Fibroblast of lung (primary cell): ENCODE data around the gene A3GALT2. TPM values are rescaled to one million over a fixed set of nuclear protein-coding genes. Genes with fewer than 3 reads are reported as not detected.

Experiments
- DNase-seq, 2 donors: peaks; one replicate each; pipeline versions ENCODE4 v3.0.0 to v3.0.0-alpha.2; 2010; ENCODE audit warnings: low read depth in 2 of 2
- H2AFZ ChIP-seq: 2 replicates; pipeline ENCODE4 v1.5.1; 2012; ENCODE audit warnings: low read length, control low read depth, inconsistent platforms
- H3K27ac ChIP-seq: 2 replicates; pipeline ENCODE4 v1.5.1; 2011; ENCODE audit warnings: low read length, control low read depth; ENCODE audit not compliant: insufficient read depth
- H3K27me3 ChIP-seq: 2 replicates; pipeline ENCODE4 v1.5.1; 2011; ENCODE audit warnings: mild to moderate bottlenecking, low read length; ENCODE audit not compliant: control insufficient read depth, insufficient read depth
- H3K36me3 ChIP-seq: 2 replicates; pipeline ENCODE4 v1.5.1; 2011; ENCODE audit warnings: low read length; ENCODE audit not compliant: control insufficient read depth, insufficient read depth
- H3K4me1 ChIP-seq: 2 replicates; pipeline ENCODE4 v1.5.1; 2011; ENCODE audit warnings: low read length; ENCODE audit not compliant: control insufficient read depth, insufficient read depth; ENCODE audit errors: extremely low read depth
- H3K4me2 ChIP-seq: 2 replicates; pipeline ENCODE4 v1.5.1; 2011; ENCODE audit warnings: low read length, control low read depth; ENCODE audit not compliant: insufficient read depth; ENCODE audit errors: extremely low read depth
- H3K4me3 ChIP-seq, 4 experiments: fragments of 200-600 bp in 1 of 4; sonication (generic) in 1 of 4; replicated peaks in 1 of 4; 2 replicates each; pipeline ENCODE4 v1.5.1; 2011 to 2016; ENCODE audit warnings: low read length in 4 of 4, low read depth in 3 of 4, mild to moderate bottlenecking in 3 of 4, control low read depth in 2 of 4, inconsistent platforms in 1 of 4, mixed read lengths in 1 of 4; ENCODE audit not compliant: insufficient read depth in 1 of 4; ENCODE audit errors: control extremely low read depth in 1 of 4
- H3K79me2 ChIP-seq: 2 replicates; pipeline ENCODE4 v1.5.1; 2012; ENCODE audit warnings: mild to moderate bottlenecking, low read length, inconsistent platforms; ENCODE audit not compliant: control insufficient read depth, insufficient read depth
- H3K9ac ChIP-seq: 2 replicates; pipeline ENCODE4 v1.5.1; 2011; ENCODE audit warnings: mild to moderate bottlenecking, low read length, control low read depth; ENCODE audit not compliant: insufficient read depth
- H3K9me3 ChIP-seq: 2 replicates; pipeline ENCODE4 v1.5.1; 2012; ENCODE audit warnings: low read depth, low read length; ENCODE audit not compliant: control insufficient read depth, insufficient read depth
- H4K20me1 ChIP-seq: 2 replicates; pipeline ENCODE4 v1.5.1; 2011; ENCODE audit warnings: low read length; ENCODE audit not compliant: control insufficient read depth, insufficient read depth; ENCODE audit errors: extremely low read depth
- CTCF ChIP-seq, 2 donors: IDR thresholded peaks in 1 of 2; conservative IDR thresholded peaks in 1 of 2; 1 replicate in 1 of 2; 2 replicates in 1 of 2; pipeline ENCODE4 v1.5.1; 2011 to 2012; ENCODE audit warnings: low read length in 2 of 2, control low read depth in 1 of 2, inconsistent platforms in 1 of 2, low read depth in 1 of 2, mild to moderate bottlenecking in 1 of 2
- EZH2 ChIP-seq: IDR thresholded peaks from 2 replicates; pipeline ENCODE4 v1.5.1; 2012; ENCODE audit warnings: low read length, control low read depth, mild to moderate bottlenecking; ENCODE audit errors: missing control alignments
- polyA plus RNA-seq, 2 donors: library from polyadenylated mRNA; depleted of rRNA in 1 of 2; stranded (reverse) in 1 of 2; unstranded in 1 of 2; fragments of >200 nt; gene quantifications; 2 replicates each; pipeline ENCODE4 v1.2.1, GENCODE V29; 2011 to 2012; ENCODE audit warnings: missing spikeins in 1 of 2
- total RNA-seq: library from RNA; depleted of rRNA; stranded (reverse); fragments of >200 nt; gene quantifications from 2 replicates; pipeline ENCODE4 v1.2.1, GENCODE V29; 2014

A3GALT2 gene
- total and polyA plus RNA-seq, 2 donors (not counting 1 experiment from before 2014, with no cell fraction given), result not detected

GRCh38 chr1:33270379-33270778 lies 50.5 kb downstream of the A3GALT2 start:
- no peaks in the 10 kb centered on the region for H3K79me2 ChIP-seq

GRCh38 chr1:33269621-33270020 lies 51.3 kb downstream of the A3GALT2 start:
- H4K20me1 ChIP-seq, result no peaks in the 10 kb centered on the region
- H3K27ac ChIP-seq, result no peak overlapping the region
- no peaks in the 10 kb centered on the region for H3K9me3 ChIP-seq
- no peaks in the 10 kb centered on the region for H3K4me1 ChIP-seq
- H3K27me3 ChIP-seq, result no peaks in the 10 kb centered on the region
- no peak for DNase-seq
- TF ChIP-seq CTCF (conservative IDR thresholded peaks at IDR 0.05 in 1 of 2, IDR thresholded peaks at IDR 0.05 in 1 of 2; ENCODE audit: low read depth in 1 of 2, low read length in 2 of 2) (no peak), EZH2 (no peak)
- H2AFZ ChIP-seq, result no peak overlapping the region
- no peak overlapping the region for H3K9ac ChIP-seq
- no peak overlapping the region for H3K4me2 ChIP-seq
- H3K4me3 ChIP-seq, result no peak overlapping the region
- H3K79me2 ChIP-seq, result no peaks in the 10 kb centered on the region
- no peaks in the 10 kb centered on the region for H3K36me3 ChIP-seq

More at GRCh38 chr1:33270379-33270778, 50.5 kb downstream of the A3GALT2 start:
- Histone ChIP-seq H3K27me3 (no peaks in the 10 kb centered on the region), H3K27ac (no peak overlapping the region), H4K20me1 (no peaks in the 10 kb centered on the region), H3K4me1 (no peaks in the 10 kb centered on the region), H3K4me3 (no peak overlapping the region), H3K4me2 (no peak overlapping the region), H3K36me3 (no peaks in the 10 kb centered on the region), H3K9ac (no peak overlapping the region), H2AFZ (no peak overlapping the region), H3K9me3 (no peaks in the 10 kb centered on the region)
- no peak for DNase-seq
- TF ChIP-seq CTCF (conservative IDR thresholded peaks at IDR 0.05 in 1 of 2, IDR thresholded peaks at IDR 0.05 in 1 of 2; ENCODE audit: low read depth in 1 of 2, low read length in 2 of 2), result no peak
- no peak for TF ChIP-seq EZH2

GRCh38 chr1:33268927-33269610 lies 51.8 kb downstream of the A3GALT2 start:
- no peaks in the 10 kb centered on the region for H3K79me2 ChIP-seq
- TF ChIP-seq EZH2 (no peak), CTCF (conservative IDR thresholded peaks at IDR 0.05 in 1 of 2, IDR thresholded peaks at IDR 0.05 in 1 of 2; ENCODE audit: low read depth in 1 of 2, low read length in 2 of 2) (no peak)
- no peak overlapping the region for H3K9ac ChIP-seq
- H3K4me1 ChIP-seq, result no peaks in the 10 kb centered on the region
- no peak overlapping the region for H3K27ac ChIP-seq
- H3K36me3 ChIP-seq, result no peaks in the 10 kb centered on the region
- H2AFZ ChIP-seq, result no peak overlapping the region
- H4K20me1 ChIP-seq, result no peaks in the 10 kb centered on the region
- H3K9me3 ChIP-seq, result no peaks in the 10 kb centered on the region
- DNase-seq, result no peak
- H3K27me3 ChIP-seq, result no peaks in the 10 kb centered on the region
- no peak overlapping the region for H3K4me2 ChIP-seq
- no peak overlapping the region for H3K4me3 ChIP-seq
